AG09309 (cell line): ENCODE data around the gene METTL1.
"Not testable (repeated sequence)": the region's sequence is repeated elsewhere in the genome, so short reads cannot be mapped to it uniquely, and the experiment has no call there.

Experiments used
- DNase-seq: peaks from one replicate; pipeline ENCODE4 v3.0.0-alpha.2; 2010; ENCODE audit warnings: low read depth
- H3K4me3 ChIP-seq: 2 replicates; pipeline ENCODE4 v1.5.1; 2011; ENCODE audit warnings: mild to moderate bottlenecking, low read depth, low read length, moderate library complexity; ENCODE audit not compliant: control insufficient read depth
- TF ChIP-seq, protein P1 (sequence below): IDR thresholded peaks from 2 replicates; pipeline ENCODE4 v1.5.1; 2011; ENCODE audit warnings: mild to moderate bottlenecking, low read depth, low read length, inconsistent platforms; ENCODE audit not compliant: insufficient read depth, control insufficient read depth; ENCODE audit errors: missing control alignments

The METTL1 gene

DNA sequence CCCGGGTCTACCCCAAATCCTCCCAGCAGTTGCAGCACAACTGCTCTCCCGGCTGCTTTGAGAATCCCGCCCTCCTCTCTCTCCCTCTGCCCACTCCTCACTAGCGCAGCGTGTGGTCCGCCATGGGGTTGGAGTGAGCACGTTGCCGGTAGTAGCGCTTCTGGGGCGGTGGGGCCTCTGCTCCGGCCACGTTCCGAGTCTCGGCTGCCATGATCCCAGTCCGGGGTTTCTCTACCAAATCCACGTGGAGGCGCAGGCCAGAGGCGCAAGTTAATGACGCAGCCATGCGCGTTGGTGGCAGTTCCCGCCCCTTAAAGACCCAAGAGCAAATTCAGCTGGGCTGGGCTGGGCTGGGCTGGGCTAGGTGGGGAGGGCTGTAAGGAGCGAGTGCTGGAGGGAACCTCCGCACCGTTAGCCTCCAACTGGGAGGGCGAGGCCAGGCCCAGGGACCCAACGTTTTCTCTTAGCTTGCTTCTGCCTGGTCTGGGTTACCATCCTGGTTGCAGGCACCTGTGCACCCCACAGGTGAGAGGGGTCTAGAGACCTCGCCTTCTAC is at the start of gene METTL1:
Gene METTL1, minus strand, starts transcription at position 233 of the 556 bp plus-strand sequence. Its CDS starts 22 bp downstream, at position 211.
- DNase-seq: peak; percentile 81
- peak within 1 kb of the TSS; percentile 98 for H3K4me3 ChIP-seq
- TF ChIP-seq, protein P1, sequence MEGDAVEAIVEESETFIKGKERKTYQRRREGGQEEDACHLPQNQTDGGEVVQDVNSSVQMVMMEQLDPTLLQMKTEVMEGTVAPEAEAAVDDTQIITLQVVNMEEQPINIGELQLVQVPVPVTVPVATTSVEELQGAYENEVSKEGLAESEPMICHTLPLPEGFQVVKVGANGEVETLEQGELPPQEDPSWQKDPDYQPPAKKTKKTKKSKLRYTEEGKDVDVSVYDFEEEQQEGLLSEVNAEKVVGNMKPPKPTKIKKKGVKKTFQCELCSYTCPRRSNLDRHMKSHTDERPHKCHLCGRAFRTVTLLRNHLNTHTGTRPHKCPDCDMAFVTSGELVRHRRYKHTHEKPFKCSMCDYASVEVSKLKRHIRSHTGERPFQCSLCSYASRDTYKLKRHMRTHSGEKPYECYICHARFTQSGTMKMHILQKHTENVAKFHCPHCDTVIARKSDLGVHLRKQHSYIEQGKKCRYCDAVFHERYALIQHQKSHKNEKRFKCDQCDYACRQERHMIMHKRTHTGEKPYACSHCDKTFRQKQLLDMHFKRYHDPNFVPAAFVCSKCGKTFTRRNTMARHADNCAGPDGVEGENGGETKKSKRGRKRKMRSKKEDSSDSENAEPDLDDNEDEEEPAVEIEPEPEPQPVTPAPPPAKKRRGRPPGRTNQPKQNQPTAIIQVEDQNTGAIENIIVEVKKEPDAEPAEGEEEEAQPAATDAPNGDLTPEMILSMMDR: no peak

DNA sequence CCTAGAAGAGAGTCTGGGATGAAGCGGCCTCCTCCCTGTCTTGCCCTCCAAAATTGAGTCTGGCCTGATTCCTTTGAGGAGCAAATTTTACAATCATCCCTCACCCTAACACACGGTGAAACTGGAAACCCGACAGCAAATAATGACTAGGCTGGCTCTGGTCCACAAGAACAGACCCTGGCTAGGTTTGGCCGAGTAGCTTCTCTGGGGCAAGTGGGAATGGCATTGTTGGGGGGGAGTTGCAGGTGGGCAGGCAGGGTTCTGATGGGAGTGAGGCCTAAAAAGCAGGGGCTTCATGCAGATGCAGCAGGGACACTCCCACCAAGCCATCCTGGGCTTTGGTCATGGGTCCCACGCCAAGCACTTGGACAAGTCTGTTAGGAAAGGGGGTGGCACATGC is 49.1 kb upstream of the METTL1 start:
- not testable (repeated sequence) for H3K4me3 ChIP-seq, DNase-seq

DNA sequence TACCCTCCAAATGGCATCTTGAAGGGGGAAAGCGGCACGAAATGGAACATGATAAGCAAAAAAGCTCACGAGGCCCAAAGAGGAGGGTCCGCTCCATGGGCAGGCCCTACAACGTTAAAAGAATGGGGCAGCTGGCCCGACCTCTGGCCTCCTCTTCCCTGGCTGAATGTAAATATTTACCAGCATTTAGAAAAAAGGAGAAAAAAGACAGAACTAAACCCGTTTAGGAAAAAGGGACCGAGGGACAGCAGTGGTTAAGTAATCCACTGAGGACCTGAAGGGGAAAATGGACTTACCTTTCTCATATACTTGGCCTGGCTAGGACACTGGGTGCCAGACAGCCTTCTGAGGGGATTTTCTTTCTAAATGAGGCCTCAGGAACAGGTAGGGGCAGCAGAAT is 48.2 kb upstream of the METTL1 start:
- not testable (repeated sequence) for H3K4me3 ChIP-seq, DNase-seq

DNA sequence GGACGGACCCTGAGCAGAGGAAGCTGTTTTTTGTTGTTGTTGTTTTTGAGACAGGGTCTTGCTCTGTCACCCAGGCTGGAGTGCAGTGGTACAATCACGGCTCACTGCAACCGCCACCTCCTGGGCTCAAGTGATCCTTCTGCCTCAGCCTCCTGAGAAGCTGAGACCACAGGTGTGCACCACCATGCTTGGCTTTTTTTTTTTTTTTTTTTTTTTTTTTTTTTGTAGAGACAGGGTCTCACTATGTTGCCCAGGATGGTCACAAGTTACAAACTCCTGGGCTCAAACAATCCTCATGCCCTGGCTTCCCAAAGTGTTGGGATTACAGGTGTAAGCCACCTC is 46.1 kb upstream of the METTL1 start:
- not testable (repeated sequence) for H3K4me3 ChIP-seq, DNase-seq

DNA sequence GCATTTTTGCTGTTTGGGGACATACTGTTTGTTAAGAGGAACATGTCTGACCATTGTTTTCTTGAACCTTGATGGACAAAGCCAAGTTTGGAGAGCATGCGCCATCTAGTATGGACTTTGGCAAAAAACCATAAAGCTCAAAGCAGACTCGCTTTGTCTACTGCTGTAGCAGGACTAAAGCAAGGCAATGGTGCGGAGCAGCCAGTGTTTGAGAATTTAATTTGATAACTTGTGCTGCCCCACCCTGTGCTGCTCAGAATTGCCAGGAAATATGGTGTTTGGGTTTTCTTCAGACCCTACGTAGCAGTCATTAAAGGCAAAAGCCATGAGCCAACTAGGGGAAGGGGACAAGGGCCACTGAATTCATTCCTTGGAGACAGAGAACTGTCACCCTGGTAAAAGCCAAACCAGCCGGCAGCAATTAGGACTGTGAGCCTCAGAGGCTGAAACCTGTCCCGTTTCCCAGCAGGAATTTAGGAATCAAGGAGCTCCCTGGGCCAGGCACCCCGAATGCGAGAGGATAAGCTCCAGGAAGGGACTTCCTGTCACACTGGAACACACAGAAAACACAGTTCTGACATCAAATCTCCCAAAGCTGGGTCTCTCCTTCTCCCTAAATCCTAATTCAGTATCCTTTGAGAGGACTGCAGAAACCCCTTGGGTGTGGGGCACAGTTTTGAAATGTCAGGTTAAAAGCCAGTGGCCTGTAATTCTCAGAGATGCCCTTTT is 45.5 kb upstream of the METTL1 start:
- no peak overlapping the region for H3K4me3 ChIP-seq
- TF ChIP-seq, protein P1: no peak
- no peak for DNase-seq

DNA sequence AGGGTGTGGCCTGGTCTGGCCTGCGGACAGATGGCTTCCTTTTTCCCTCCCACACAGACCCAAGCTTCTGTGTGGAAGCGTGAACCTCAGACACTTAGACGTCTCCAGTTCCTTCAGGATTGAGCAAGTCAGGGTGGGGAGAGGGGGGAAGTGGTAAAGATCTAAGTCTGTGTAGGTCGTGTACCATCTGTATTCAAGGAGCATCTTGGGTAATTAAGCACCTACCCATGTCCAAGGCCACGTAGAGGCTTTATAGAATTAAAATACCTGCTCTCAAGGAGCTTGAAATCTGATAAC is 44.9 kb upstream of the METTL1 start:
- no peak for DNase-seq
- no peak overlapping the region for H3K4me3 ChIP-seq
- TF ChIP-seq, protein P1: no peak

DNA sequence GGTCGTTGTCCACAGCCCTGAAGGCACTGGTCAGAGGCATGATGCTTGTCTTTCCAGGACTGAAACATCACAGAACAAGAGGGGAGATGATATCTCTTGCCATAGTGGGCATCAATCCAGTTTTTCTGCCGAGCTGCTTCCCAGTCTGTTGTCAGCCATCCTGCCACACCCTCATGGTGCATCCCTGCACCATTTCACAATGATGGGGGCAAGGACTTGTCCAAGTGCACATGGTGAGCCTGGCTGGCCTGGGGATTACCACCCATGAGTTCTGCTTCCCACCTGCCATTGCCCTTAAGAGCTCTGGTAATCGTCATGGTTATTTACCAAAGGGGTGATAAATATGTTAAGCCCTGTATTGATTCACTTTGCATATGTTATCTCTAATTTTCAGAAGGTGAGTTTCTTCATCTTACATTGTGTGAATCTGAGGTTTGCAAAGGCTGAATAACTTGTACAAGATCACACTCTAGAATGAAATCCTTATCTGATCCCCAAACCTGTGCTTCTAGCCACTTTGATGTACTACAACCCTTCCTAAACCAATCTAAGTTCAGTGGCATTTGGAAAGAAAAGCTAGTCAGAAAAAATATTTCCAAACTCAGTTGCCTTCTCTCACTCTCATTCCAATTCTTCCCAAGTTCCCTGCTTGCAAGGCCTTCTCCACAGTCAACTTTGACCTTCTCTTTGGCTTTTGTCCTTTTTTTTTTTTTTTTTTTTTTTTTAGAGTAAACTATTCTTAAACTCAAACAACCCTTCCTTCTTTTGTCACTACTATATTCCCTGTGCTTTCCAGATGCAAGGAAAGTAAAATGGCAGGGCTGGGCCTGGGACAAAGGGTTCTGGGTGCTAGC is 44.3 kb upstream of the METTL1 start:
- no peak overlapping the region for H3K4me3 ChIP-seq
- no peak for DNase-seq
- TF ChIP-seq, protein P1: no peak

DNA sequence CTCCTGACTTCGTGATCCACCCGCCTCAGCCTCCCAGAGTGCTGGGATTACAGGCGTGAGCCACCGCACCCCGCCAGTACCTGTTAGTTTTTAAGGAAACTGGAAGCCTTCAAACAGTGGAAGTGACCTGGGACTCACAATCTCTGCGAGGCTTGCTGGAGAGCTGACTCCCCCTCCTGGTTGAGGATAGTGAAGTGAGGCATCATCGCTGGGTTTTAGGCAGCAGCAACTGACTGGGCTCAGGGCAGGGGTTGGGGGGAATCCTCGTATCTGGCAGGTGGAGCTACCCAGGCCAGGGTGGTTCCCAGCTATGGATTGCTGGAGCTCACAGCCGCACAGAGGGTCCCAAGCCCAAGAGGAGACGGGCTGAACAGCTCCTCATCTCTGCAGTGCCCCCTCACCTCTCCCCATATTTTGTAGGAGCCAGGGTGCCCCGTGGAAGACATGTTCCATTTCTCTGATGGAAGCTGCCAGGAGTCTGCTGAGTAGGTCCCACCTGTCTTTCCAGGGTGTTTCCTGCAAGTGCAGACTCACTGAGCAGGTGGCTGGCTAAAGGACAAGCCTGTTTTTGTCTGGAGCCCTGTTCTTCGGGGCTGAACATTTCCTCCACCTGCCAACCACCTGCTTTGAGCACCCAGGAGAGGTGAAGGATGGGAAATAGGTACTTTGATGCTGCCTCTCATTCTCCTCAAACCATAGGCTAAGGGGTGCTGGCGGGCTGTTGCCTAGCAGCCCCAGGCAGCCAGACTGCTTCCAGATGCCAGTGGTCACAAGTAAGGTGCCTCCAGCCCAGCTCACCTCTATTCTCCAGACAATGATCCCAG is 43.5 kb upstream of the METTL1 start:
- TF ChIP-seq, protein P1: peak; percentile 19
- DNase-seq: no peak
- H3K4me3 ChIP-seq: no peak overlapping the region
